Measurements from ENCODE around the gene TTC21A. TPM values are rescaled to one million over a fixed set of nuclear protein-coding genes. Genes with fewer than 3 reads are reported as not detected.

The TTC21A gene
- total and polyA plus RNA-seq, 2 experiments from 2014 or later: 1.8 to 2.0 TPM

- Mint-ChIP-seq H3K27me3 (ENCODE audit: insufficient read depth, low read depth, poor library complexity) (peaks cover 2% of the 10 kb centered on the region), H3K27ac (no peak overlapping the region), H3K9me3 (no peaks in the 10 kb centered on the region), H3K4me3 (no peak overlapping the region), H3K4me1 (no peaks in the 10 kb centered on the region; the same call in 2 of the 3 replicates), H3K36me3 (ENCODE audit: low read depth) (peaks cover 21% of the 10 kb centered on the region)
- ATAC-seq (no peak), DNase-seq (ENCODE audit: low spot score) (no peak)
- no peak overlapping the region for H3K4me2 ChIP-seq
- H3K27ac ChIP-seq (ENCODE audit: low read depth): no peak overlapping the region
- no peaks in the 10 kb centered on the region for H3K4me1 ChIP-seq (ENCODE audit: insufficient read depth)
- H3K79me2 ChIP-seq (replicated peaks; ENCODE audit: insufficient read depth): peaks cover 20% of the 10 kb centered on the region
- no peak overlapping the region for H3K4me3 ChIP-seq
- H3K27me3 ChIP-seq (ENCODE audit: insufficient read depth): no peaks in the 10 kb centered on the region
- TF ChIP-seq, protein P1, sequence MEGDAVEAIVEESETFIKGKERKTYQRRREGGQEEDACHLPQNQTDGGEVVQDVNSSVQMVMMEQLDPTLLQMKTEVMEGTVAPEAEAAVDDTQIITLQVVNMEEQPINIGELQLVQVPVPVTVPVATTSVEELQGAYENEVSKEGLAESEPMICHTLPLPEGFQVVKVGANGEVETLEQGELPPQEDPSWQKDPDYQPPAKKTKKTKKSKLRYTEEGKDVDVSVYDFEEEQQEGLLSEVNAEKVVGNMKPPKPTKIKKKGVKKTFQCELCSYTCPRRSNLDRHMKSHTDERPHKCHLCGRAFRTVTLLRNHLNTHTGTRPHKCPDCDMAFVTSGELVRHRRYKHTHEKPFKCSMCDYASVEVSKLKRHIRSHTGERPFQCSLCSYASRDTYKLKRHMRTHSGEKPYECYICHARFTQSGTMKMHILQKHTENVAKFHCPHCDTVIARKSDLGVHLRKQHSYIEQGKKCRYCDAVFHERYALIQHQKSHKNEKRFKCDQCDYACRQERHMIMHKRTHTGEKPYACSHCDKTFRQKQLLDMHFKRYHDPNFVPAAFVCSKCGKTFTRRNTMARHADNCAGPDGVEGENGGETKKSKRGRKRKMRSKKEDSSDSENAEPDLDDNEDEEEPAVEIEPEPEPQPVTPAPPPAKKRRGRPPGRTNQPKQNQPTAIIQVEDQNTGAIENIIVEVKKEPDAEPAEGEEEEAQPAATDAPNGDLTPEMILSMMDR (conservative IDR thresholded peaks at IDR 0.05; ENCODE audit: low read depth in 2 of 2): no peak
- TF ChIP-seq EZH2phosphoT487 (IDR thresholded peaks at IDR 0.05; ENCODE audit: unreplicated experiment) (no peak), ETS1 (IDR thresholded peaks at IDR 0.05) (no peak), REST (IDR thresholded peaks at IDR 0.05; ENCODE audit: unreplicated experiment) (no peak), NANOG (IDR thresholded peaks at IDR 0.05; ENCODE audit: borderline replicate concordance) (no peak), CREB1 (CRISPR knock-in tag; IDR thresholded peaks at IDR 0.05; ENCODE audit: low read depth) (no peak), ZNF331 (CRISPR knock-in tag; IDR thresholded peaks at IDR 0.05; ENCODE audit: low read depth) (no peak), JUNB (IDR thresholded peaks at IDR 0.05; ENCODE audit: unreplicated experiment) (no peak), ZNF114 (CRISPR knock-in tag; IDR thresholded peaks at IDR 0.05) (no peak), EZH2 (IDR thresholded peaks at IDR 0.05; ENCODE audit: low read depth, unreplicated experiment) (no peak)
- no peaks in the 10 kb centered on the region for H3F3A ChIP-seq (replicated peaks; ENCODE audit: low read depth)
- H2AFZ ChIP-seq: no peak overlapping the region
- no peaks in the 10 kb centered on the region for H3K9me2 ChIP-seq (ENCODE audit: insufficient read depth)
- H4K20me1 ChIP-seq (replicated peaks; ENCODE audit: insufficient read depth): peaks cover 5% of the 10 kb centered on the region; the same call in 1 of the 2 replicates
- H3K36me3 ChIP-seq (ENCODE audit: insufficient read depth): peaks cover 12% of the 10 kb centered on the region; the same call in 1 of the 2 replicates
These were observed 38.9 kb upstream of the TTC21A start for GRCh38 chr3:39068556-39068955.

Data from GM23338 (cell line).